ENCODE data around the gene FOXA2. TPM values are rescaled to one million over a fixed set of nuclear protein-coding genes. Genes with fewer than 3 reads are reported as not detected.

The FOXA2 gene
- 14.2 to 21.2 TPM (median 18.8 TPM) in 5 replicates for total RNA-seq (2022; extraction: Qiagen RNA extraction)

DNA sequence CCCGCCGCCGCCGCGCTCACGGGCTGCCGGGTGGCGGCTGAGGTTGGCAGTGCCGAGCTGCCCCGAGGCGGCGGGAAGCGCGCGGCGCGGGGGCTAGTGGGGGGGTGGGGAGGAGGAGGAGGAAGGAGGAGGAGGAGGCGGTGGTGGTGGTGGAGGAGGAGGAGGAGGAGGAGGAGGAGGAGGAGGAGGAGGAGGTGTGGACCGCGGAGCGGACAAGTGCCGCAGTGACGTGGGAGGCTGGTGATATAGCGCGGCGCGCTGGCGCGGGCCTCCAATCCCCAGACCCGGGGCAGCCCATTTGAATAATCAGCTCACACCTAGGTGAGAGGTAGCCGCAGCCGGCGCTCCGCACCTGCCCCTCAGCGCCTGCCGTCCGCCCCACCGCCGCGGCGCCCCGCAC, at the start of gene FOXA2:
TSS of gene FOXA2 (minus strand) at position 51 of the 400 bp plus-strand sequence. CDS start 294 bp downstream, outside the sequence.

Data from A549 treated with dexamethasone at 1 μM for 4 hours (cell line).